ENCODE measurements around the gene PRKAG2.

Gene PRKAG2

GRCh38 chr7:151677581-151678226 lies 199.2 kb downstream of the PRKAG2 start:
- no peak for DNase-seq (ENCODE audit: low read depth)

GRCh38 chr7:151676759-151677158 lies 200.2 kb downstream of the PRKAG2 start:
- no peak for DNase-seq (ENCODE audit: low read depth)

GRCh38 chr7:151675196-151675920 lies 201.6 kb downstream of the PRKAG2 start:
- no peak for DNase-seq (ENCODE audit: low read depth)

- DNase-seq (ENCODE audit: low read depth), result no peak
These were observed 202.6 kb downstream of the PRKAG2 start for GRCh38 chr7:151674161-151674920.

- no peak for DNase-seq (ENCODE audit: low read depth)
These were observed 203.7 kb downstream of the PRKAG2 start for GRCh38 chr7:151673216-151673615.

- no peak for DNase-seq (ENCODE audit: low read depth)
These were observed 204.2 kb downstream of the PRKAG2 start for GRCh38 chr7:151672716-151673115.

- DNase-seq (ENCODE audit: low read depth), result no peak
These were observed 205.4 kb downstream of the PRKAG2 start for GRCh38 chr7:151671514-151671913.

- no peak for DNase-seq (ENCODE audit: low read depth)
These were observed 207.2 kb downstream of the PRKAG2 start for GRCh38 chr7:151669762-151670161.

GRCh38 chr7:151666886-151667285 lies 210.0 kb downstream of the PRKAG2 start:
- no peak for DNase-seq (ENCODE audit: low read depth)

- DNase-seq (ENCODE audit: low read depth), result no peak
These were observed 211.5 kb downstream of the PRKAG2 start for GRCh38 chr7:151665368-151665767.

- DNase-seq (ENCODE audit: low read depth), result no peak
These were observed 212.6 kb downstream of the PRKAG2 start for GRCh38 chr7:151664268-151664667.

- DNase-seq (ENCODE audit: low read depth), result no peak
These were observed 213.4 kb downstream of the PRKAG2 start for GRCh38 chr7:151663382-151664100.

GRCh38 chr7:151662251-151662826 lies 214.6 kb downstream of the PRKAG2 start:
- DNase-seq (ENCODE audit: low read depth), result no peak

GRCh38 chr7:151661587-151661986 lies 215.3 kb downstream of the PRKAG2 start:
- no peak for DNase-seq (ENCODE audit: low read depth)

- no peak for DNase-seq (ENCODE audit: low read depth)
These were observed 216.8 kb downstream of the PRKAG2 start for GRCh38 chr7:151660141-151660540.

GRCh38 chr7:151659219-151659618 lies 217.7 kb downstream of the PRKAG2 start:
- no peak for DNase-seq (ENCODE audit: low read depth)

- no peak for DNase-seq (ENCODE audit: low read depth)
These were observed 218.1 kb downstream of the PRKAG2 start for GRCh38 chr7:151658778-151659177.

GRCh38 chr7:151657173-151657572 lies 219.7 kb downstream of the PRKAG2 start:
- no peak for DNase-seq (ENCODE audit: low read depth)

- DNase-seq (ENCODE audit: low read depth), result no peak
These were observed 221.4 kb downstream of the PRKAG2 start for GRCh38 chr7:151655555-151655954.

- DNase-seq (ENCODE audit: low read depth), result no peak
These were observed 224.8 kb downstream of the PRKAG2 start for GRCh38 chr7:151652111-151652510.

- no peak for DNase-seq (ENCODE audit: low read depth)
These were observed 226.8 kb downstream of the PRKAG2 start for GRCh38 chr7:151650161-151650560.

- DNase-seq (ENCODE audit: low read depth), result no peak
These were observed 228.5 kb downstream of the PRKAG2 start for GRCh38 chr7:151648429-151648828.

Data from GM04504 (cell line).